Esophagus muscularis mucosa (tissue), 4 donors: ENCODE data around the gene SPSB1. TPM values are rescaled to one million over a fixed set of nuclear protein-coding genes. Genes with fewer than 3 reads are reported as not detected.
"Not testable (repeated sequence)": the region's sequence is repeated elsewhere in the genome, so short reads cannot be mapped to it uniquely, and the experiment has no call there.

Source experiments
- DNase-seq: peaks from one replicate; pipeline ENCODE4 v3.0.0-alpha.2; 2017; ENCODE audit errors: extremely low spot score
- H3K27ac ChIP-seq, 4 donors: fragments of 200-600 bp; sonication (generic); replicated peaks in 1 of 4; 1 replicate in 3 of 4; 2 replicates in 1 of 4; pipeline ENCODE4 v1.5.1; 2016 to 2019; ENCODE audit warnings: mild to moderate bottlenecking in 1 of 4
- H3K27me3 ChIP-seq, 4 donors: fragments of 200-600 bp; sonication (generic); one replicate each; pipeline versions ENCODE4 v1.5.1 to v1.6.0; 2016 to 2019
- H3K36me3 ChIP-seq, 4 donors: fragments of 200-600 bp; sonication (generic); one replicate each; pipeline ENCODE4 v1.5.1; 2016 to 2019
- H3K4me1 ChIP-seq, 4 donors: fragments of 200-600 bp; sonication (generic); one replicate each; pipeline ENCODE4 v1.5.1; 2016 to 2019
- H3K4me3 ChIP-seq, 4 donors: fragments of 200-600 bp; sonication (generic); 1 replicate in 2 of 4; 2 replicates in 2 of 4; pipeline ENCODE4 v1.5.1; 2016 to 2019; ENCODE audit warnings: mild to moderate bottlenecking in 4 of 4, moderate library complexity in 1 of 4
- H3K9me3 ChIP-seq, 4 donors: fragments of 200-600 bp; sonication (generic); 1 replicate in 3 of 4; 2 replicates in 1 of 4; pipeline ENCODE4 v1.5.1; 2016 to 2019
- CTCF ChIP-seq, 3 experiments: fragments of 200-600 bp in 2 of 3; fragments of 450-650 bp in 1 of 3; sonication (generic) in 2 of 3; IDR thresholded peaks; one replicate each; pipeline ENCODE4 v1.5.1; 2017 to 2019; ENCODE audit warnings: antibody characterized with exemption in 3 of 3, mild to moderate bottlenecking in 2 of 3, moderate library complexity in 1 of 3
- EP300 ChIP-seq: sonication (generic); formaldehyde crosslinking; IDR thresholded peaks from one replicate; pipeline ENCODE4 v1.6.1; 2017; ENCODE audit warnings: antibody characterized with exemption
- POLR2A ChIP-seq: fragments of 450-650 bp; IDR thresholded peaks from one replicate; pipeline ENCODE4 v1.6.1; 2017; ENCODE audit warnings: antibody characterized with exemption, moderate library complexity, mild to moderate bottlenecking, low read depth
- POLR2AphosphoS5 ChIP-seq, 2 donors: sonication (generic); formaldehyde crosslinking; IDR thresholded peaks; one replicate each; pipeline ENCODE4 v1.6.1; 2017; ENCODE audit warnings: antibody characterized with exemption in 2 of 2
- WGBS: methylation state at CpG from one replicate; pipeline ENCODE4 v1.1.5; 2018; 5-methylcytosine and 5-hydroxymethylcytosine counted together
- intact Hi-C: fragments of 100-400 bp; cut with DNase I; formaldehyde crosslinking; loops from one replicate; pipeline ENCODE4 v1.15.1; 2023
- total RNA-seq, 4 donors: library from RNA; depleted of rRNA; stranded (reverse); fragments of >200 nt; gene quantifications; one replicate each; pipeline versions ENCODE4 v1.1.0 to v1.2.1, GENCODE V29; 2016

SPSB1 gene
- total RNA-seq, 4 donors from 2014 or later = 61.0 to 104 (median 97.4) TPM

GRCh38 chr1:9295884-9296283 lies 3.2 kb downstream of the SPSB1 start:
- Histone ChIP-seq H3K4me1 (peaks cover 40 to 83% (median 81%) of the 10 kb centered on the region in 4 donors), H3K9me3 (no peaks in the 10 kb centered on the region), H3K27ac (peak overlapping the region; percentile 93 to 99 (median 98)), H3K27me3 (no peaks in the 10 kb centered on the region), H3K4me3 (peak overlapping the region; percentile 76 to 98 (median 96)), H3K36me3 (peaks cover 0 to 5% (median 2%) of the 10 kb centered on the region in 4 donors)
- TF ChIP-seq POLR2A = no peak
- intact Hi-C loops = loop anchor here (2.0 kb wide), 1 partner anchor 81 kb away; no protein-coding TSS in a partner anchor
- 76% methylated on average over 9 of the region's 9 CpGs for WGBS
- DNase-seq = no peak

DNA sequence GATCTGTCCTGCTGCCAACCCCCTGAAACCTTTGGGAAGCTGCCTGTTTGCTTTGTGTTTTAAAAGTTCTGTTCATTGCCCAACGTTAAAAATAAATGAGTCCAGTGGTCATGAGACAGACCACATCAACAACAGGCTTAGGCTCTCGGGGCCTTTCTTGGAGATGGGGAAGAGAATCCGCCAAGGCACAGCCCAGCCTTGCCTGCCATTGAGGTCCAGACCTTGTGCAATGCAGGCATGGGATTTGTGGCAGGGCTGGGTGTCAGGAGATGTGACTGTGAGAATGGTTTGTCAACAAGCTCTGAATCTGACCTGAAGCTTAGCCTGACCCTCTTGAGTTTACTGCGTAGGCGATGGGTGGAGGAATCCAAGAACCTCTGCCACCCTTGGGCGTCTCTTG lies 4.2 kb downstream of the SPSB1 start:
- intact Hi-C loops = no loop called here
- TF ChIP-seq POLR2A (no peak), EP300 (no peak), POLR2AphosphoS5 (IDR thresholded peaks at IDR 0.05) (peak; percentile 58 to 62)
- 70% methylated on average over 6 of the region's 6 CpGs for WGBS
- Histone ChIP-seq H3K36me3 (peaks cover 0 to 13% (median 2%) of the 10 kb centered on the region in 4 donors), H3K27ac (peak overlapping the region in 3 of 4 donors; percentile 33 to 96 (median 34)), H3K4me1 (peaks cover 38 to 83% (median 81%) of the 10 kb centered on the region in 4 donors), H3K27me3 (no peaks in the 10 kb centered on the region), H3K4me3 (peak overlapping the region in 1 of 4 donors; percentile 94), H3K9me3 (no peaks in the 10 kb centered on the region)
- no peak for DNase-seq

GRCh38 chr1:9297831-9298230 lies 5.1 kb downstream of the SPSB1 start:
- Histone ChIP-seq H3K4me1 (peaks cover 40 to 87% (median 85%) of the 10 kb centered on the region in 4 donors), H3K36me3 (peaks cover 0 to 16% (median 2%) of the 10 kb centered on the region in 4 donors)

GRCh38 chr1:9298282-9298681 lies 5.6 kb downstream of the SPSB1 start:
- intact Hi-C loops = no loop called here

More at GRCh38 chr1:9297831-9298230, 5.1 kb downstream of the SPSB1 start:
- intact Hi-C loops = no loop called here
- no peak for DNase-seq
- TF ChIP-seq CTCF (IDR thresholded peaks at IDR 0.05) (no peak), EP300 (no peak), POLR2A (no peak)
- Histone ChIP-seq H3K27ac (peak overlapping the region in 2 of 4 donors; percentile 33 to 96), H3K4me3 (no peak overlapping the region), H3K27me3 (no peaks in the 10 kb centered on the region), H3K9me3 (no peaks in the 10 kb centered on the region)
- 78% methylated on average over 9 of the region's 9 CpGs for WGBS

DNA sequence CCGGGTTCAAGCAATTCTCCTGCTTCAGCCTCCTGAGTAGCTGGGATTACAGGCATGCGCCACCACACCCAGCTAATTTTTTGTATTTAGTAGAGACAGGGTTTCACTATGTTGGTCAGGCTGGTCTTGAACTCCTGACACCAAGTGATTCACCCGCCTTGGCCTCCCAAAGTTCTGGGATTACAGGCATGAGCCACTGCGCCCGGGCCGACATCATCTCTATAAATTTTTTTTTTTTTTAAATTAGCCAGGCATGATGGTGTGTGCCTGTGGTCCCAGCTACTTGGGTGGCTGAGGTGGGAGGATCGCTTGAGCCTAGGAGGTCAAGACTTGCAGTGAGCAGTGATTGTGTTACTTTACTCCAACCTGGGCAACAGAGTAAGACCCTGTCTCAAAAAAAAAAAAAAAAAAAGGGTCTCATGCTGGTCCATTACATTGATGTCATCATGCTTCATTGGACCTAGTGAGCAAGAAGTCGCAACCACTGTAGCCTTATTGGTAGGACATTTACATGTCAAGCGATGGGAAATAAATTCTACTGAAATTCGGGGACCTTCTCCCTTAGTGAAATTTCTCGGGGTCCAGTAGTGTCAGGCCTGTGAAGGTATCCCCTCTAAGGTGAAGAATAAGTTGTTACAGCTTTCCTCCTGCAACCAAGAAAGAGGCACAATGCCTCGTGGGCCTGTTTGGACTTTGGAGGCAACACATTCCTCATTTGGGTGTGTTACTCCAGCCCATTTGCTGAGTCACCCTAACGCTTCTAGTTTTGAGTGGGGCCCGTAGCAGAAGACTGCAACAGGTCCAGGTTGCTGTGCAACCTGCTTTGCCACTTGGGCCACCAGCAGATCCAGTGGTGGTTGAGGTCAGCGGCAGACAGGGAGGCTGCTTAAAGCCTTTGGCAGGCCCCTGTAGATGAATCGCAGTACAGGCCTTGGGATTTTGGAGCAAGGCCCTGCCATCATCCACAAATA lies 7.2 kb downstream of the SPSB1 start:
- H3K27ac ChIP-seq = peak overlapping the region; percentile 63 to 85 (median 78)
- TF ChIP-seq POLR2AphosphoS5 (IDR thresholded peaks at IDR 0.05) = peak in 1 of 2 donors; percentile 45
- H3K4me1 ChIP-seq = peaks cover 52 to 99% (median 98%) of the 10 kb centered on the region in 4 donors
- H3K9me3 ChIP-seq, DNase-seq, H3K27me3 ChIP-seq, H3K4me3 ChIP-seq: not testable (repeated sequence)
- peaks cover 0 to 16% (median 2%) of the 10 kb centered on the region in 4 donors for H3K36me3 ChIP-seq
- intact Hi-C loops = loop anchor here (5.0 kb wide), 1 partner anchor 67 kb away; no protein-coding TSS in a partner anchor
- 75% methylated on average over 16 of the region's 16 CpGs for WGBS

More at GRCh38 chr1:9298282-9298681, 5.6 kb downstream of the SPSB1 start:
- WGBS = 56% methylated on average over 3 of the region's 3 CpGs
- Histone ChIP-seq H3K27ac (peak overlapping the region in 1 of 4 donors; percentile 20), H3K4me1 (peaks cover 45 to 91% (median 90%) of the 10 kb centered on the region in 4 donors), H3K36me3 (peaks cover 0 to 16% (median 2%) of the 10 kb centered on the region in 4 donors), H3K9me3 (no peaks in the 10 kb centered on the region), H3K4me3 (no peak overlapping the region), H3K27me3 (no peaks in the 10 kb centered on the region)
- DNase-seq = no peak
- TF ChIP-seq CTCF (IDR thresholded peaks at IDR 0.05) (no peak), POLR2AphosphoS5 (IDR thresholded peaks at IDR 0.05) (no peak), EP300 (no peak), POLR2A (no peak)

GRCh38 chr1:9300573-9300972 lies 7.9 kb downstream of the SPSB1 start:
- peak overlapping the region; percentile 63 to 85 (median 78) for H3K27ac ChIP-seq
- H3K9me3 ChIP-seq = no peaks in the 10 kb centered on the region
- TF ChIP-seq POLR2A (no peak), POLR2AphosphoS5 (IDR thresholded peaks at IDR 0.05) (no peak)
- 77% methylated on average over 6 of the region's 6 CpGs for whole genome bisulfite sequencing
- intact Hi-C loops = loop anchor here (5.0 kb wide), 1 partner anchor 67 kb away; no protein-coding TSS in a partner anchor
- H3K4me3 ChIP-seq = no peak overlapping the region
- peaks cover 51 to 99% (median 98%) of the 10 kb centered on the region in 4 donors for H3K4me1 ChIP-seq
- peaks cover 0 to 16% (median 2%) of the 10 kb centered on the region in 4 donors for H3K36me3 ChIP-seq
- H3K27me3 ChIP-seq = no peaks in the 10 kb centered on the region
- DNase-seq = no peak
